Measurements from ENCODE around the gene PTPRT.

DNA sequence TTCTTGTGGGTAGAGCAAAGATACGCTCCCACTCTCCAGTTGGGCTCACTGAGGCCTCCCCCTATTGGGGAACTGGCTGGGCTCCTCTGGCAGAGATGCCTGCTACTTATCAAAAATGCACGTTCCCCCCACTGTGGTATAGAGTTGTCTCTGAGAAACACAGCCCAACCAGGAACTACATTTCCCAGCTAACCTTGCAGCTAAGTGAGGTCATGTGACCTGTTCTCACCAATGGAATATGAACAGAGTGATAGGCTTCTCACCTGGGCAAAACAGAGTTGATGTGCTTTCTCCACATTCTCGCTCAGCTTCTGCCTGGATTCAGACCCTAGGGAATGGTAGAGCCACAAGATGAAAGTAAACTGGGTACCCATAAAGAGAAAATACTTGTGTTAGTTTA is 49.1 kb upstream of the PTPRT start:
- TF ChIP-seq, protein P1, sequence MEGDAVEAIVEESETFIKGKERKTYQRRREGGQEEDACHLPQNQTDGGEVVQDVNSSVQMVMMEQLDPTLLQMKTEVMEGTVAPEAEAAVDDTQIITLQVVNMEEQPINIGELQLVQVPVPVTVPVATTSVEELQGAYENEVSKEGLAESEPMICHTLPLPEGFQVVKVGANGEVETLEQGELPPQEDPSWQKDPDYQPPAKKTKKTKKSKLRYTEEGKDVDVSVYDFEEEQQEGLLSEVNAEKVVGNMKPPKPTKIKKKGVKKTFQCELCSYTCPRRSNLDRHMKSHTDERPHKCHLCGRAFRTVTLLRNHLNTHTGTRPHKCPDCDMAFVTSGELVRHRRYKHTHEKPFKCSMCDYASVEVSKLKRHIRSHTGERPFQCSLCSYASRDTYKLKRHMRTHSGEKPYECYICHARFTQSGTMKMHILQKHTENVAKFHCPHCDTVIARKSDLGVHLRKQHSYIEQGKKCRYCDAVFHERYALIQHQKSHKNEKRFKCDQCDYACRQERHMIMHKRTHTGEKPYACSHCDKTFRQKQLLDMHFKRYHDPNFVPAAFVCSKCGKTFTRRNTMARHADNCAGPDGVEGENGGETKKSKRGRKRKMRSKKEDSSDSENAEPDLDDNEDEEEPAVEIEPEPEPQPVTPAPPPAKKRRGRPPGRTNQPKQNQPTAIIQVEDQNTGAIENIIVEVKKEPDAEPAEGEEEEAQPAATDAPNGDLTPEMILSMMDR (tag by site-specific recombination; IDR thresholded peaks at IDR 0.05): no peak
- no peak for TF ChIP-seq ZBTB1 (tag by site-specific recombination; IDR thresholded peaks at IDR 0.05)
- no peak for TF ChIP-seq ZNF221 (tag by site-specific recombination; IDR thresholded peaks at IDR 0.05; ENCODE audit: borderline replicate concordance)
- TF ChIP-seq PRDM10 (tag by site-specific recombination; IDR thresholded peaks at IDR 0.05): no peak
- no peak for TF ChIP-seq ZNF146 (tag by site-specific recombination; IDR thresholded peaks at IDR 0.05)
- TF ChIP-seq ZNF501 (tag by site-specific recombination; IDR thresholded peaks at IDR 0.05): no peak
- no peak for TF ChIP-seq SETDB1 (IDR thresholded peaks at IDR 0.05; ENCODE audit: insufficient read length, low read length)
- no peak for TF ChIP-seq ZNF133 (tag by site-specific recombination; IDR thresholded peaks at IDR 0.05)
- no peak for TF ChIP-seq ZBTB48 (tag by site-specific recombination; IDR thresholded peaks at IDR 0.05)
- no peak for TF ChIP-seq MEIS1 (CRISPR knock-in tag; IDR thresholded peaks at IDR 0.05; ENCODE audit: borderline replicate concordance)
- no peak for TF ChIP-seq ZFP37 (tag by site-specific recombination; IDR thresholded peaks at IDR 0.05)
- no peak for TF ChIP-seq ZNF311 (tag by site-specific recombination; IDR thresholded peaks at IDR 0.05; ENCODE audit: borderline replicate concordance)
- TF ChIP-seq, protein P2, sequence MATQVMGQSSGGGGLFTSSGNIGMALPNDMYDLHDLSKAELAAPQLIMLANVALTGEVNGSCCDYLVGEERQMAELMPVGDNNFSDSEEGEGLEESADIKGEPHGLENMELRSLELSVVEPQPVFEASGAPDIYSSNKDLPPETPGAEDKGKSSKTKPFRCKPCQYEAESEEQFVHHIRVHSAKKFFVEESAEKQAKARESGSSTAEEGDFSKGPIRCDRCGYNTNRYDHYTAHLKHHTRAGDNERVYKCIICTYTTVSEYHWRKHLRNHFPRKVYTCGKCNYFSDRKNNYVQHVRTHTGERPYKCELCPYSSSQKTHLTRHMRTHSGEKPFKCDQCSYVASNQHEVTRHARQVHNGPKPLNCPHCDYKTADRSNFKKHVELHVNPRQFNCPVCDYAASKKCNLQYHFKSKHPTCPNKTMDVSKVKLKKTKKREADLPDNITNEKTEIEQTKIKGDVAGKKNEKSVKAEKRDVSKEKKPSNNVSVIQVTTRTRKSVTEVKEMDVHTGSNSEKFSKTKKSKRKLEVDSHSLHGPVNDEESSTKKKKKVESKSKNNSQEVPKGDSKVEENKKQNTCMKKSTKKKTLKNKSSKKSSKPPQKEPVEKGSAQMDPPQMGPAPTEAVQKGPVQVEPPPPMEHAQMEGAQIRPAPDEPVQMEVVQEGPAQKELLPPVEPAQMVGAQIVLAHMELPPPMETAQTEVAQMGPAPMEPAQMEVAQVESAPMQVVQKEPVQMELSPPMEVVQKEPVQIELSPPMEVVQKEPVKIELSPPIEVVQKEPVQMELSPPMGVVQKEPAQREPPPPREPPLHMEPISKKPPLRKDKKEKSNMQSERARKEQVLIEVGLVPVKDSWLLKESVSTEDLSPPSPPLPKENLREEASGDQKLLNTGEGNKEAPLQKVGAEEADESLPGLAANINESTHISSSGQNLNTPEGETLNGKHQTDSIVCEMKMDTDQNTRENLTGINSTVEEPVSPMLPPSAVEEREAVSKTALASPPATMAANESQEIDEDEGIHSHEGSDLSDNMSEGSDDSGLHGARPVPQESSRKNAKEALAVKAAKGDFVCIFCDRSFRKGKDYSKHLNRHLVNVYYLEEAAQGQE (tag by site-specific recombination; IDR thresholded peaks at IDR 0.05): no peak
- no peak for TF ChIP-seq ZNF174 (tag by site-specific recombination; IDR thresholded peaks at IDR 0.05)
